ENCODE data around the gene RHBDD1. TPM values are rescaled to one million over a fixed set of nuclear protein-coding genes. Genes with fewer than 3 reads are reported as not detected.

Gene RHBDD1
- total RNA-seq, 1 donor from 2014 or later = 35.1 TPM

- Histone ChIP-seq H3K4me3 (no peak overlapping the region), H3K9me3 (replicated peaks) (no peaks in the 10 kb centered on the region), H3K36me3 (no peaks in the 10 kb centered on the region), H3K4me1 (peaks cover 10% of the 10 kb centered on the region), H3K27ac (replicated peaks) (no peak overlapping the region), H3K27me3 (ENCODE audit: low read depth) (no peaks in the 10 kb centered on the region)
- intact Hi-C loops (cut with micrococcal nuclease) = no loop called here
- no peak for DNase-seq
- no peak for TF ChIP-seq CTCF (IDR thresholded peaks at IDR 0.05; ENCODE audit: borderline replicate concordance)
Observed at GRCh38 chr2:226903179-226903578, 67.3 kb downstream of the RHBDD1 start.

- no peaks in the 10 kb centered on the region for H3K9me3 ChIP-seq (replicated peaks)
- no peak for TF ChIP-seq CTCF (IDR thresholded peaks at IDR 0.05; ENCODE audit: borderline replicate concordance)
- no peaks in the 10 kb centered on the region for H3K27me3 ChIP-seq (ENCODE audit: low read depth)
- H3K36me3 ChIP-seq = no peaks in the 10 kb centered on the region
- H3K4me1 ChIP-seq = no peaks in the 10 kb centered on the region
- no peak for DNase-seq
- H3K4me3 ChIP-seq = no peak overlapping the region
- intact Hi-C loops (cut with micrococcal nuclease) = no loop called here
- H3K27ac ChIP-seq (replicated peaks) = no peak overlapping the region
Observed at GRCh38 chr2:226904592-226904991, 68.7 kb downstream of the RHBDD1 start.

- intact Hi-C loops (cut with micrococcal nuclease) = no loop called here
- no peaks in the 10 kb centered on the region for H3K9me3 ChIP-seq (replicated peaks)
- no peak for TF ChIP-seq CTCF (IDR thresholded peaks at IDR 0.05; ENCODE audit: borderline replicate concordance)
- H3K4me1 ChIP-seq = no peaks in the 10 kb centered on the region
- no peaks in the 10 kb centered on the region for H3K27me3 ChIP-seq (ENCODE audit: low read depth)
- no peak for DNase-seq
- no peak overlapping the region for H3K4me3 ChIP-seq
- no peaks in the 10 kb centered on the region for H3K36me3 ChIP-seq
- no peak overlapping the region for H3K27ac ChIP-seq (replicated peaks)
Observed at GRCh38 chr2:226905718-226906117, 69.9 kb downstream of the RHBDD1 start.

- intact Hi-C loops (cut with micrococcal nuclease) = no loop called here
- no peaks in the 10 kb centered on the region for H3K36me3 ChIP-seq
- H3K27me3 ChIP-seq (ENCODE audit: low read depth) = no peaks in the 10 kb centered on the region
- no peak for TF ChIP-seq CTCF (IDR thresholded peaks at IDR 0.05; ENCODE audit: borderline replicate concordance)
- no peaks in the 10 kb centered on the region for H3K9me3 ChIP-seq (replicated peaks)
- H3K4me1 ChIP-seq = no peaks in the 10 kb centered on the region
- no peak overlapping the region for H3K27ac ChIP-seq (replicated peaks)
- DNase-seq = no peak
- H3K4me3 ChIP-seq = no peak overlapping the region
Observed at GRCh38 chr2:226906163-226906693, 70.4 kb downstream of the RHBDD1 start.

GRCh38 chr2:226909126-226909525 lies 73.3 kb downstream of the RHBDD1 start:
- no peak overlapping the region for H3K27ac ChIP-seq (replicated peaks)
- H3K36me3 ChIP-seq = peaks cover 9% of the 10 kb centered on the region
- no peak overlapping the region for H3K4me3 ChIP-seq
- TF ChIP-seq CTCF (IDR thresholded peaks at IDR 0.05; ENCODE audit: borderline replicate concordance) = no peak
- DNase-seq = no peak
- no peaks in the 10 kb centered on the region for H3K27me3 ChIP-seq (ENCODE audit: low read depth)
- peaks cover 2% of the 10 kb centered on the region for H3K4me1 ChIP-seq
- intact Hi-C loops (cut with micrococcal nuclease) = no loop called here
- no peaks in the 10 kb centered on the region for H3K9me3 ChIP-seq (replicated peaks)
